Measurements from ENCODE around the gene AHDC1.

DNA sequence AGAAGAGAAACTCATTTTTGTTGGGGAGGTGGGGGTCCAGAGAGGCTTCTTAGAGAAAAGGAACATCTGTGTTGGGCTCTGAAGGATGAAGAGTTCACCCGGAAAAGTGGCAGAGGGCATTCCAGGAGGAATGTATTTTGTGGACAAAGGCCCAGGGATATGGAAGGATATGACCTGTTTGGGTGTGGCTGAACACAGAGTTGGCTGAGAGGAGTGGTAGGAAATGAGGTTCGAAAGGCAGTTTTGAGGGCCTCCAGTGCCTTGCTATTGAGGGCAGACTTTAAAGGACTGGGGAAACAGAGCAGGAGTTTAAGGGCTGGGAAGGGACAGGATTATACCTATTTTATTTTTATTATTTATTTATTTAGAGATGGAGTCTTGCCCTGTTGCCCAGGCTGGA lies 86.6 kb downstream of the AHDC1 start:
- TF ChIP-seq, protein P1, sequence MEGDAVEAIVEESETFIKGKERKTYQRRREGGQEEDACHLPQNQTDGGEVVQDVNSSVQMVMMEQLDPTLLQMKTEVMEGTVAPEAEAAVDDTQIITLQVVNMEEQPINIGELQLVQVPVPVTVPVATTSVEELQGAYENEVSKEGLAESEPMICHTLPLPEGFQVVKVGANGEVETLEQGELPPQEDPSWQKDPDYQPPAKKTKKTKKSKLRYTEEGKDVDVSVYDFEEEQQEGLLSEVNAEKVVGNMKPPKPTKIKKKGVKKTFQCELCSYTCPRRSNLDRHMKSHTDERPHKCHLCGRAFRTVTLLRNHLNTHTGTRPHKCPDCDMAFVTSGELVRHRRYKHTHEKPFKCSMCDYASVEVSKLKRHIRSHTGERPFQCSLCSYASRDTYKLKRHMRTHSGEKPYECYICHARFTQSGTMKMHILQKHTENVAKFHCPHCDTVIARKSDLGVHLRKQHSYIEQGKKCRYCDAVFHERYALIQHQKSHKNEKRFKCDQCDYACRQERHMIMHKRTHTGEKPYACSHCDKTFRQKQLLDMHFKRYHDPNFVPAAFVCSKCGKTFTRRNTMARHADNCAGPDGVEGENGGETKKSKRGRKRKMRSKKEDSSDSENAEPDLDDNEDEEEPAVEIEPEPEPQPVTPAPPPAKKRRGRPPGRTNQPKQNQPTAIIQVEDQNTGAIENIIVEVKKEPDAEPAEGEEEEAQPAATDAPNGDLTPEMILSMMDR (IDR thresholded peaks at IDR 0.05): no peak
- no peak for TF ChIP-seq POLR2A (IDR thresholded peaks at IDR 0.05)
- no peak for TF ChIP-seq EP300 (IDR thresholded peaks at IDR 0.05)
